HG02938 (cell line): Measurements from ENCODE around the gene OR2AP1.
"Not testable (repeated sequence)": the region's sequence is repeated elsewhere in the genome, so short reads cannot be mapped to it uniquely, and the experiment has no call there.

ENCODE experiments used
- ATAC-seq: cut with Tn5 transposase; IDR thresholded peaks from one replicate; pipeline ENCODE4 v1.9.1; 2021; ENCODE audit warnings: mild to moderate bottlenecking, moderate library complexity; ENCODE audit not compliant: unreplicated experiment

Gene OR2AP1

DNA sequence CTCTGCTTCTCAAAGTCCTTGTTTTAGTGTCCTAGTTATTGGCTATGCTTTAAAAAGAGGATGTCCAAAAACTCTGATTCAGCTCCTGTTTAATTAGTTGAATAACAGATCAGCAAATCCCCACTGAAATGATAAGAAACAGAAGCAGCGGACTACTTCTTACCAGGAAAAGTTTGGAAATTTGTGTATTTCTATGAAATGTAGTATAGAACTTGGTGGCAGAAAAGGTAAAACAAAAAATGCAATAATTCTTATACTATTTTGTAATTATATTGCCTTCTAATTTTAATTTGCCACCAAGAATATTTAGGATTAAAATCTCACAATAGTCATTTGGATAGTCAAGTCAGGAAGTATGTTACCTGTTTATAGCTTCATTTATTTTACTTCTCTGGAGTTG is at the start of gene OR2AP1:
Gene OR2AP1, plus strand, starts transcription at position 301 of the 400 bp plus-strand sequence. CDS start 1,947 bp downstream, outside the sequence.
- no peak for ATAC-seq

- ATAC-seq: not testable (repeated sequence)
These were observed 24.0 kb upstream of the OR2AP1 start for GRCh38 chr12:55548235-55548634.

DNA sequence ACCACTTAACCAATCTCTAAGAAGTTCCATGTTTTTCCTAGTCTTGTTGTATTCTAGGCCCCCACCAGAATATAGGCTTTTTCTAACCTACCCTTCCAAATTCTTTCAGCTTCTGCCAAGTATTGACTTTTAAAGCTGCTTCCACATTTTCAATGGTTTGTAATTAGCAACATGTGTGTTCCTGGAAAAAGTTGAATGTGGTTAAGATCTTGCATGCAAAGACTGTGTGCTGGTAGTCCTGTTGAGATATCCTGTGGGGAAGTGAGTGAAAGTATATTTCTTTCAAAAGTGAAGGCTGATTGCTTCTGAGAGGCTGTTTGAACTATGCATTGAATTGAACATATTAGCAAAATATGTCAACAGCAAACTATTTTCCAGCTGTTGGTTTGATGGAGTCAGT is 23.5 kb upstream of the OR2AP1 start:
- ATAC-seq: no peak

GRCh38 chr12:55549302-55549701 is 23.0 kb upstream of the OR2AP1 start, which contains the start of gene OR6C4:
OR6C4 (plus strand) TSS chr12:55549602; CDS start chr12:55551227, 1,625 bp downstream.
- no peak for ATAC-seq

GRCh38 chr12:55554296-55554695 is 18.0 kb upstream of the OR2AP1 start:
- ATAC-seq: no peak

DNA sequence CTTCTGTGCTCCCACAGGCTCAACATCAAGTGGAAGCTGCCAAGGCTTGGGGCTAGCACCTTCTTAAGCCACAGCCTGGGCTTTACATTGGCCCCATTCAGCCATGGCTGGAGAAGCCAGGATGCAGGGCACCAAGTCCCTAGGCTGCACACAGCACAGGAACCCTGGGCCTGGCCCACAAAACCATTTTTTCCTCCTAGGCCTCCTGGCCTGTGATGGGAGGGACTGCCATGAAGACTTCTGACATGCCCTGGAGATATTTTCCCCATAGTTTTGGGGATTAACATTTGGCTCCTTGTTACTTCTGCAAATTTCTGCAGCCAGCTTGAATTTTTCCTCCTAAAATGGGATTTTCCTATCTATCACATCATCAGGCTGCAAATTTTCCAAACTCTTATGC is 2.2 kb upstream of the OR2AP1 start:
- not testable (repeated sequence) for ATAC-seq

- ATAC-seq: not testable (repeated sequence)
These were observed 1.6 kb upstream of the OR2AP1 start for GRCh38 chr12:55570689-55571088.

GRCh38 chr12:55582066-55582465 is 9.8 kb downstream of the OR2AP1 start:
- no peak for ATAC-seq

DNA sequence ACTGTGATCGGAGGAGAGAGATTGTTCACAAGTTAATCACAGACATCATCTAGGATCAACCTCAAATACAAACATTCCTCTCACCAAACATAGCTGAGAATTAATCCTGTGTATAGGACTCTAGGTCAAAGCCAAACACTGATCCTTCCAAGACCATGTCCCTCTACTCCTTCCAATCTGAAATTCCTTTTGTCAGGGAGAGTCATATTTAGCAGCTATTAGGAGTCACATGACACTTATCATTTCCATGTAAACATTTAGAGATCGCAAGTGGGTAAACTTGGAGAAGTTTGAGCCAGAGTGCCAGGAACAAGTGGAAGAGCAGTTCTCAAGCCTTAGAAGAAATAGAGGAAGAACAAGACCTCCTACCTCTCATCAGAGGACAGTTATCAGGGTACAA is 13.5 kb downstream of the OR2AP1 start:
- no peak for ATAC-seq

- not testable (repeated sequence) for ATAC-seq
These were observed 17.9 kb downstream of the OR2AP1 start for GRCh38 chr12:55590152-55590551.

DNA sequence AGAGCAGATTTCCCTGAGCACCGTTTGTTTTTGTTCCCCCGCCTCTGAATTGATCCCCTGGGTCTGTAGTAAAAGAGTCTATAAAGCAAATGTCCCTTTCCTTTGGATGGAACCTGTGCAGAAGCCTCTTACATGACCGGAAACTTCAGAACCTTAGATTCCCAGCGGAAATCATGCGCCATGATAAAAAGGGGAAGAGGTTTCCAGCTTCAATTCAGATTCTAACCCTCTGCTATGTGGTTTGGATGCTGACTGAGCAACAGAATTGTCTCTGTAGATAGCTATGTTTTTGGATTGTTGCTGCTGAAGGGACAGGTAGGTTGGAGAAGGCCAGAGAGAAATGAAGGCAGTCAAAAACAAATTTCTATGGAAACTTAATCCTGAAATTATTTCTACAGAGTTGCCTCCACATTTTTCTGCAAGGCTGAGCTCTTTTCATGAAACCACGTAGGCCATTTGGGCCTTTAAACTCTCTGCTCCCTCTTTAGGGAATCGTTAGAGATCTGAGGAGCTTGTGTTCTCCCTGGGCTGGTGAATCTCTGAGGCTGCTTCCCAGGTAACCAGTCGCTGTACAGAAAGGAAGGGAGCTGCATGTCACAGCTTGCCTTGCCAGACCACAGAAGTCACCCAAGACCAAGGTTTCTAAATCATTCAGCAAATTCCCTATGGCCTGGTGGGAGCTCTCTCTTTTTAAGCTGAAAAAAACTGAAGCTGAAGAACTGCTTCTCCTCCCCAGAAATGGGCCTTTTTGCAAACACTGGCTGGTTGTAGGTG is 35.7 kb downstream of the OR2AP1 start:
- no peak for ATAC-seq

DNA sequence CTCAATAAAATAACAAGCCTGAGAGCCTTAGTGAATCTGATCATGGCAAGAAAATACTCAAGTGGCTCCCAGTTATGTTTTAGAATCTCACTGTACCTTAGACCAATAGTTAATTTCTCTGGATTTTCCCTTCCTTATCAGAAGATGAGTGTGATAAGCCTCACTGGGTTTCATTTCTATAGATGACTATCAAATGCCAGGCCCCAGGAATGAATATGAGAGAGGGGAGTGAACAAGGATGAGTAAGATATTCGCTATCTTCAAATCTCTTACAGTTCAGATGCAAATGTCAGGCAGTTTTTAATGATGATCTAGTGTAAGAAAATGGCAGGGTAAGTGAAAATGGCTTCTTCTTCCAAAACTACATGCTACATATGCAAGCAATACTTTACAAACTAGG is 38.3 kb downstream of the OR2AP1 start:
- ATAC-seq: no peak

GRCh38 chr12:55612646-55613045 is 40.4 kb downstream of the OR2AP1 start:
- no peak for ATAC-seq

DNA sequence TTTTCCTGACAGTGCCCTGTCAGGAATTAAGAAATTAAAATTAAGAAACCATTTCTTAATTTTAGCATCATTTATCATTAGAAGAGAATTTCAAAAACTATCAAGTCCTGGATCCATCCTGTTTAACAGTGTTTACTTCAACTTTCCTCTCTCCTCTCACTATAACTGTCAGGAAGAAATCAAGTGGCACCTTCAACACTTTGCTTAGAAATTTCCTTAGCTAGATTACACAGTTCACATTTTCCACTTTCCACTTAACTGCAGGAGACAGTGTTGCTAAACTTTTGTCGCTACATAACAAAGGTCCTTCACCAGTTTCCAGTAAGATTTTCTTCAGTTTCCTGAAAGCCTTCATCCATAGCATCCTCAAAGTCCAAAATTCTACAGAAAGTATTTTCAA is 42.5 kb downstream of the OR2AP1 start:
- no peak for ATAC-seq

DNA sequence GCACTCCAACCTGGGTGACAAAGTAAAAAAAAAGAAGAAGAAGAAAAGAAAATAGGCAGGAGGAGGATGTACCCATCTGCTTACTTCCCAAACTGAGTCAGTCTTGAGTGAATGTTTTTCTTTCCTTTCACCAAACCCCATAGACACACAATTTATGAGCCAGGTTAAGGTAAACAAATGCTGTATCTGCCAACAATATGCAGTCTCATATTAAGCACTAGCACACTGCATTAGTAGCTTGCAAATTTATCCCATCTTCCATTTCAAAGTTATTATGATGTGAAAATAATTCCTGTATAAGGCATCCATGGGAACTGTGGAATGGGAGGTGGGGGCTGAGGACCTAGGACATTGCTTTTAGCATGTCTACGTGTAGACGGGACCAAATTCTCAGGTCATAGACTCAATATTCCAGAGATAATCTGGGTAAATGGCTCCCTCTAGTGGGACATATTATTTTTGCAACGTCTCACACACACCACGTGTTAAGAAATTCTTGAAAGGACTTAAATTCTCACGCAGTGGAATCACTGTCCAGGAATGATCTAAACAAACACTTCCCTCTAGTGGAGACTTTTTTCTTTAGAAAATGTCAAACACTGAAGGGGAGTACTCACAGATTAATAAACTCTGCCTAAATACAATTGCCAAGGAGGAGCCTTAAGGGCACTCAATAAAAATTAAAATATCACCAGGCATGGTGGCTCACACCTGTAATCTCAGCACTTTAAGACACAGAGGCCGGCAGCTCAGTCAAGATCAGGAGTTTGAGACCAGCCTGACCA is 47.3 kb downstream of the OR2AP1 start:
- peak; percentile 82 for ATAC-seq

GRCh38 chr12:55624056-55624455 is 51.8 kb downstream of the OR2AP1 start:
- peak; percentile 66 for ATAC-seq
